Iris pigment epithelial cell (primary cell): ENCODE data around the gene IARS1.

Experiments used
- DNase-seq: peaks from one replicate; pipeline ENCODE4 v3.0.0-alpha.2; 2011; ENCODE audit warnings: low read depth

Gene IARS1

GRCh38 chr9:92293452-92294296 is at the start of gene IARS1:
TSS of gene IARS1 (minus strand) at chr9:92293697. CDS start at chr9:92289419, 4,278 bp downstream.
- peak; percentile 98 for DNase-seq

GRCh38 chr9:92342825-92343488 is 49.5 kb upstream of the IARS1 start:
- peak; percentile 54 for DNase-seq

- DNase-seq: no peak
Measured at GRCh38 chr9:92341578-92341977, 48.1 kb upstream of the IARS1 start.

GRCh38 chr9:92333282-92333634 is 39.8 kb upstream of the IARS1 start:
- DNase-seq: no peak

GRCh38 chr9:92332577-92333281 is 39.2 kb upstream of the IARS1 start:
- DNase-seq: peak; percentile 53

GRCh38 chr9:92328225-92328624 is 34.7 kb upstream of the IARS1 start:
- DNase-seq: peak; percentile 76

- no peak for DNase-seq
Measured at GRCh38 chr9:92327283-92327850, 33.9 kb upstream of the IARS1 start.

- DNase-seq: no peak
Measured at GRCh38 chr9:92325991-92326500, 32.5 kb upstream of the IARS1 start.

- peak; percentile 90 for DNase-seq
Measured at GRCh38 chr9:92325269-92325990, 31.9 kb upstream of the IARS1 start, which contains the start of the genes CENPP and NOL8. TSS of gene CENPP (plus strand) at chr9:92325953. TSS of gene NOL8 (minus strand) at chr9:92325350. CDS start at chr9:92324161, 1,189 bp downstream.

- no peak for DNase-seq
Measured at GRCh38 chr9:92324889-92325268, 31.4 kb upstream of the IARS1 start.

GRCh38 chr9:92324431-92324830 is 30.9 kb upstream of the IARS1 start:
- no peak for DNase-seq

- peak; percentile 24 for DNase-seq
Measured at GRCh38 chr9:92315456-92315855, 22.0 kb upstream of the IARS1 start.

GRCh38 chr9:92313624-92314012 is 20.1 kb upstream of the IARS1 start:
- no peak for DNase-seq

GRCh38 chr9:92312887-92313623 is 19.6 kb upstream of the IARS1 start:
- DNase-seq: peak; percentile 39

GRCh38 chr9:92310562-92310961 is 17.1 kb upstream of the IARS1 start:
- peak; percentile 46 for DNase-seq

- peak; percentile 45 for DNase-seq
Measured at GRCh38 chr9:92308893-92309292, 15.4 kb upstream of the IARS1 start.

- no peak for DNase-seq
Measured at GRCh38 chr9:92300936-92301335, 7.4 kb upstream of the IARS1 start.

GRCh38 chr9:92299116-92299515 is 5.6 kb upstream of the IARS1 start:
- DNase-seq: no peak

- DNase-seq: no peak
Measured at GRCh38 chr9:92298036-92298435, 4.5 kb upstream of the IARS1 start.

- DNase-seq: no peak
Measured at GRCh38 chr9:92297611-92298010, 4.1 kb upstream of the IARS1 start.

- no peak for DNase-seq
Measured at GRCh38 chr9:92295827-92296258, 2.3 kb upstream of the IARS1 start.
